GM12891 (cell line): ENCODE measurements around the gene KIAA1614.

ENCODE experiments used
- PAX5 ChIP-seq: IDR thresholded peaks from 2 replicates; pipeline ENCODE4 v1.6.1; 2011; ENCODE audit warnings: low read length, moderate library complexity, mild to moderate bottlenecking; ENCODE audit not compliant: insufficient read depth, severe bottlenecking
- POLR2A ChIP-seq: IDR thresholded peaks from 2 replicates; pipeline ENCODE4 v1.6.1; 2011; ENCODE audit warnings: low read depth, low read length, control low read depth
- POLR2AphosphoS5 ChIP-seq: IDR thresholded peaks from 2 replicates; pipeline ENCODE4 v1.6.1; 2011; ENCODE audit warnings: low read depth, low read length, control low read depth
- TAF1 ChIP-seq: IDR thresholded peaks from 2 replicates; pipeline ENCODE4 v1.6.1; 2011; ENCODE audit warnings: low read depth, low read length, control low read depth

- TF ChIP-seq POLR2A, result no peak
- no peak for TF ChIP-seq POLR2AphosphoS5
- TF ChIP-seq TAF1, result no peak
- no peak for TF ChIP-seq PAX5
These were observed 19.1 kb upstream of the KIAA1614 start for GRCh38 chr1:180893614-180894013.
